ENCODE results near the gene ZNF438. TPM values are rescaled to one million over a fixed set of nuclear protein-coding genes. Genes with fewer than 3 reads are reported as not detected.
"Not testable (repeated sequence)": the region's sequence is repeated elsewhere in the genome, so short reads cannot be mapped to it uniquely, and the experiment has no call there.

Gene ZNF438
- polyA plus RNA-seq, 3 donors = 5.4 to 11.1 (median 9.3) TPM

GRCh38 chr10:30929901-30930520, 101.7 kb downstream of the ZNF438 start:
- peaks cover 0 to 2% (median 2%) of the 10 kb centered on the region in 3 donors for H3K27me3 Mint-ChIP-seq (ENCODE audit: low read depth in 3 of 3)
- no peak for TF ChIP-seq CTCF (IDR thresholded peaks at IDR 0.05)
- H4K20me1 ChIP-seq (ENCODE audit: insufficient read depth, low read length) = no peaks in the 10 kb centered on the region
- H3K27ac Mint-ChIP-seq = no peak overlapping the region
- H3K4me1 ChIP-seq (ENCODE audit: control insufficient read depth in 1 of 2, insufficient read depth in 2 of 2, low read length in 2 of 2) = no peaks in the 10 kb centered on the region
- no peak overlapping the region for H3K4me3 Mint-ChIP-seq
- H3K9ac ChIP-seq (ENCODE audit: insufficient read depth, low read length, poor library complexity, severe bottlenecking) = no peak overlapping the region
- H3K9me3 Mint-ChIP-seq = peaks cover 6 to 22% (median 15%) of the 10 kb centered on the region in 7 donors
- peaks cover 4% of the 10 kb centered on the region for H3K4me1 Mint-ChIP-seq
- no peaks in the 10 kb centered on the region for H3K27me3 ChIP-seq (ENCODE audit: control insufficient read depth in 2 of 2, insufficient read depth in 2 of 2, low read length in 2 of 2)
- intact Hi-C loops (cut with micrococcal nuclease) = no loop called here
- H3K9me3 ChIP-seq (replicated peaks in 1 of 2; ENCODE audit: control insufficient read depth in 1 of 2, insufficient read depth in 1 of 2, low read length in 2 of 2) = peaks cover 9 to 15% of the 10 kb centered on the region in 2 donors
- 99% methylated on average over 13 of the region's 23 CpGs for WGBS (ENCODE audit: insufficient coverage)
- H3K27ac ChIP-seq (ENCODE audit: low read depth in 1 of 2, low read length in 2 of 2) = no peak overlapping the region
- peaks cover 45 to 75% of the 10 kb centered on the region in 2 donors for H3K36me3 ChIP-seq (replicated peaks in 1 of 2; ENCODE audit: control insufficient read depth in 1 of 2, insufficient read depth in 2 of 2, low read length in 2 of 2)
- no peak for DNase-seq
- H3K36me3 Mint-ChIP-seq = peaks cover 61 to 62% of the 10 kb centered on the region in 2 donors
- no peak overlapping the region for H3K4me2 ChIP-seq (replicated peaks; ENCODE audit: extremely low read depth, low read length, poor library complexity, severe bottlenecking)
- H2AFZ ChIP-seq (ENCODE audit: insufficient read depth, low read depth, low read length, poor library complexity, severe bottlenecking) = no peak overlapping the region
- no peaks in the 10 kb centered on the region for H3K79me2 ChIP-seq (ENCODE audit: insufficient read depth, low read length)
- no peak overlapping the region for H3K4me3 ChIP-seq (replicated peaks in 1 of 3; ENCODE audit: low read depth in 2 of 3, low read length in 3 of 3)

- not testable (repeated sequence) for H3K4me2 ChIP-seq (replicated peaks; ENCODE audit: extremely low read depth, low read length, poor library complexity, severe bottlenecking)
Observed at GRCh38 chr10:30929311-30929729, 102.3 kb downstream of the ZNF438 start.

More at GRCh38 chr10:30929311-30929729, 102.3 kb downstream of the ZNF438 start:
- H3K27ac Mint-ChIP-seq = peak overlapping the region in 5 of 7 donors; percentile 12 to 43 (median 39)
- peaks cover 11 to 28% (median 20%) of the 10 kb centered on the region in 7 donors for H3K9me3 Mint-ChIP-seq
- H3K27me3 Mint-ChIP-seq (ENCODE audit: low read depth in 3 of 3); intact Hi-C loops (cut with micrococcal nuclease); DNase-seq; H3K27me3 ChIP-seq (ENCODE audit: control insufficient read depth in 2 of 2, insufficient read depth in 2 of 2, low read length in 2 of 2); H3K4me1 Mint-ChIP-seq; H3K4me3 Mint-ChIP-seq; H3K79me2 ChIP-seq (ENCODE audit: insufficient read depth, low read length); H4K20me1 ChIP-seq (ENCODE audit: insufficient read depth, low read length); H3K27ac ChIP-seq (ENCODE audit: low read depth in 1 of 2, low read length in 2 of 2); H3K9ac ChIP-seq (ENCODE audit: insufficient read depth, low read length, poor library complexity, severe bottlenecking); H3K4me1 ChIP-seq (ENCODE audit: control insufficient read depth in 1 of 2, insufficient read depth in 2 of 2, low read length in 2 of 2); H3K4me3 ChIP-seq (replicated peaks in 1 of 3; ENCODE audit: low read depth in 2 of 3, low read length in 3 of 3); H2AFZ ChIP-seq (ENCODE audit: insufficient read depth, low read depth, low read length, poor library complexity, severe bottlenecking): not testable (repeated sequence)
- 11% methylated on average over 7 of the region's 10 CpGs for WGBS (ENCODE audit: insufficient coverage)
- H3K36me3 Mint-ChIP-seq = peaks cover 62 to 64% of the 10 kb centered on the region in 2 donors
- Histone ChIP-seq H3K36me3 (replicated peaks in 1 of 2; ENCODE audit: control insufficient read depth in 1 of 2, insufficient read depth in 2 of 2, low read length in 2 of 2) (peaks cover 48 to 73% of the 10 kb centered on the region in 2 donors), H3K9me3 (replicated peaks in 1 of 2; ENCODE audit: control insufficient read depth in 1 of 2, insufficient read depth in 1 of 2, low read length in 2 of 2) (peaks cover 16 to 17% of the 10 kb centered on the region in 2 donors)
